HG02884 (cell line): Measurements from ENCODE around the gene WDR86.
A peak's percentile ranks its signal among the peaks of the same experiment; 100 is the strongest.

Experiments
- ATAC-seq: cut with Tn5 transposase; IDR thresholded peaks from one replicate; pipeline ENCODE4 v1.9.1; 2021; ENCODE audit warnings: mild to moderate bottlenecking, moderate library complexity; ENCODE audit not compliant: unreplicated experiment

Gene WDR86

DNA sequence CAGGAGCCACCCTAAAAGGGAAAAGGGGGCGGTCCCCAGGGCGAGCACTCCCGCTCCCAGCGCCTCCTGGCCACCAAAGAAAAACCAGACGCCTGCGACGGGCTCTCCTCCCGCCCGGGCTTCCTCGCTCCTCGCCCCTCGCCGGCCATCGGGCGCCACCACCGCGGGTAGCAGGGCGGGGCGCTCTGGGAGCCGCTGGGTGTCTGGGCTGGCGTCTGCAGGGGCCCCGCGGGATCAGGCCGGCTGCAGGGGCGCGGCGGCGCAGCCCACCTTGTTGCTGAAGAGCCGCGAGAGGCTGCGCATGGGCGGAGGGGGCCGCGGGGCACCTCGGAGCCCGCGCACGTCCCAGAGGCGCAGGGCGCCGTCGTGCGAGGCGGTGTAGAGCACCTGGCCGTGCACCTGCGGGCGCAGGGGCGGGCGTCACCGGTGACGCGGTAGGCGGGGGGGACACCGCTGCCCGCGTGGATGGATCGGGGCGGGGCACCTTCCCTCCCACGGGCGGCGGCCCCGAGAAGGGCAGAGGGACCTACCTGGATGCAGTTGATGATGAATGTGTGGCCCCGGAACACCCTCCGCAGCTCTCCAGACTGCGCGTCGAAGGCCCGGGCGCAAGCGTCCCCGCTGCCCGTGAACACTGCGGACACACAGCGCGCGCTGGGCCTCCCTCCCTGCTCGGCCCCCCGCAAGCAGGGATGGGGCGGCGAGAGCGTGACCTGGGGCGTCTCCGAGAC, 28.3 kb downstream of the WDR86 start:
- no peak for ATAC-seq

DNA sequence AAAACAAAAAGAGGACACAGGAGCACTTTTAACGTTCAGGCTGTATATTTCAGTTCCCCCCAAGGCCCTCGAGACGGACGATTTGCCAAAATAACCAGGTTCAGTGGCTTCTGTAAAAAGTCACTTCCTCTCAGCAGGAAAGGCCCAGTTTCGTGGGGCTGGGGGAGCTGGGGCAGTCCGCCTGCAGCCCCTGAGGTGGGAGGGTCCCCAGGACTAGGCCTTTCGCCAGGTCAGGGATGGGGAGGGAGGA, 28.8 kb downstream of the WDR86 start:
- ATAC-seq = no peak

DNA sequence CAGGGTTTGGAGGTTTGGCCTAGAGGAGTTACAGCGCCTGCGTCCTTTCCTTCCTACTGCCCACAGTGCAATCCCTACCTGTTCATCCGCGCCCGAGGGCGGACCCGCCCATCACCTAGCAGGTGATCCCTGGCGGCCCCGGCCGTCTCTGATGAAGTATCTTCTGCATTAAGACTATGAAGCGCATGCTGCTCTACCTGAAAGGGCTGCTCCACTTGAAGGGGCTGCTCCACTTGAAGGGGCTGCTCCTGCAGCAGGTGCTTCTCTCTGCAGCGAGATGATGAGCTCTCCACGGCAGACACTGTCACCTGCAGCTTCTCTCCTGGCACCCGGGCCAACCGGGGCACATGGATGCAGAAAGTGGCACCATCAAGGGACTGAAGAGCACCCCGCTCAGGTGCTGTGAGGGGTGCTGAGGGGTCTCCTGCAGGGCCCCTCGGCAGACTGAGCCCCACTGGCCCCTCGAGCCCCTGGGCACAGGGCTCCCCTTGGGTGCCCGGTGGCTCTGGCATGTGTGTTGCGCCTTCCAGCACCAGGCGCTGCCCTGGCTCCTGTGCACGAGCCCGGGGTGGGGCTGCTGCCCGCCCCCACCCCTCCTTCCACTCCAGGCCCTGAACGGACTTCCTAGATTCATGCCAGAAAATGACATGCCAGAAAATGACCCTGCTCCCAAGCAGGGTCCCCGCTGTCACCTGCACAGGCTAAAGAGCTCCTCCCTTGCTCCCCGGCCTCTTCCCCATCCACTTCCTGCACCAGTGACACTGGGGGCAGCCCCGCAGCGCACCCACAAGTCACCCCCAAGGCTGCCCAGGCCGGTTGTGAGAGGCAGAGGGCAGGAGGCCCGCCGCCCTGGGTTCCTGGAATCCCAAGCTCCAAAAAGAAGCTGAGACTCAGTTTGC, 29.4 kb downstream of the WDR86 start:
- ATAC-seq = no peak

- ATAC-seq = no peak
Observed at GRCh38 chr7:151379534-151380198, 30.2 kb downstream of the WDR86 start.

DNA sequence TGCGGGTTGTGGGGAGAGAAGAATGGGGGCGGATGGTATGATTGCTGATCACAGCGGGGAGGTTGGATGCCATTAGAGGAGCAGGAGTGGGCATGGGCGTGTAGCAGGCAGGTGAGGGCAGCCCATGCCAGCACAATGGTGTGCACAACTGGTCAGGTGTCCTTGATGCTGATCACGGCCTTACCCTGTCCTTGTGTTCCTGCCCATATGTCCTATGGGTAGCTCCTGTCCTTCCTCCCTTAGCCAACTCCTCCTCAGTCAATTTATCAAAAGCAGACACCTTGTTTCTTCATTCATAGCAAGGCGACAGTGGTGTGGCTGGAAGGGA, 30.7 kb downstream of the WDR86 start:
- ATAC-seq = no peak

GRCh38 chr7:151378496-151379192, 31.2 kb downstream of the WDR86 start:
- no peak for ATAC-seq

- ATAC-seq = no peak
Observed at GRCh38 chr7:151378011-151378410, 31.8 kb downstream of the WDR86 start.

GRCh38 chr7:151377406-151377805, 32.4 kb downstream of the WDR86 start:
- no peak for ATAC-seq

GRCh38 chr7:151376218-151376902, 33.5 kb downstream of the WDR86 start:
- ATAC-seq = no peak

DNA sequence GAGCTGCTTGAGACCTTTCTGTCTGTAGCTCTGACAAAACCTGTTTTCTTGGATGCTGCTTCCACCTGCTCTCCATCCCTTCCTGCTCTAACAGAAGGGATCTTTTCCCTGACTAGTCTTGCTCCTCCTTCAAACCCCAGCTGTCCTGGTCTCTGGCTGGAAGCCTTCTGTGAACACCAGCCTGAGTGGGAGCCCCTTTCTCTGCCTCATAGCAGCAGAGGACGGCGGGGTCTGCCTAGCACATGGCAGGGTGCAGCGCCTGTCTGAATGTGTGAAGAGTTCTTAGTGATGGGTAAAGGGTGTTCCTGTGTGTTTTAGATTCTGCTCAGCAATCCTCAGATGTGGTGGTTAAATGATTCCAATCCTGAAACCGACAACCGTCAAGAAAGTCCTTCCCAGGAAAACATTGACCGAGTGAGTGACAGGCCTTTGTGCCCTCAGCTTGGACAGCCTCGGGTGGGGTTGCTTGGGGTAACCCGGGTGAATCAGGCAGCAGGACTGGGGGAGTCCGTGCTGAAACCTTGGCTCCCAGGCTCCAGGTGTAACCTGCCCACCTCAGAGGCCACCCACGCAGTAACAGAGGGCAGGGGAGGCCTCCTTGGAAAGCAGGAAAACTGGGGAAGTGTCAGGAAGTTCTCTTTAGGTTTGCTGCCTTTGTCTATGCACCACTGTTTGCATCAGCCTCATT, 34.2 kb downstream of the WDR86 start:
- ATAC-seq = no peak

DNA sequence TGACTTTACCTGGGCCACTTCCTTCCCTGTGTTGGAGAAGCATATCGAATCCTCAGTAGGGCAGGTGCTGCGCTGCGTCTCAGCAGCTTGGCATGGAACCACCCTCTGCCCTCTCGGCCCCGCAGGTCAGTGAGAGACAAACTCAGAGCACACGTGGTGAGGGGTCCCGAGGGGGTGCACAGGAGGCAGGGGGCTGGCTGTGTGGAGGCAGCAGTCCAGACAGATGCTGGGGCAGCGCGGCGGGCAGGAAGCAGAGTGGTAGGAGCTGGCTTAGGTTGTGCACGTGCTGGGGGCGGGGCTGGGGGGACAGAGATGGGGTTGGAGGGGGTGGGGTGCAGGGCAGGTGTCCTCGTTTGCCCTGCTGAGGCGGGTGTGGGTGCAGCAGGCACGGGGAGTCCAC, 35.1 kb downstream of the WDR86 start:
- no peak for ATAC-seq

GRCh38 chr7:151374139-151374538, 35.7 kb downstream of the WDR86 start:
- ATAC-seq = no peak

DNA sequence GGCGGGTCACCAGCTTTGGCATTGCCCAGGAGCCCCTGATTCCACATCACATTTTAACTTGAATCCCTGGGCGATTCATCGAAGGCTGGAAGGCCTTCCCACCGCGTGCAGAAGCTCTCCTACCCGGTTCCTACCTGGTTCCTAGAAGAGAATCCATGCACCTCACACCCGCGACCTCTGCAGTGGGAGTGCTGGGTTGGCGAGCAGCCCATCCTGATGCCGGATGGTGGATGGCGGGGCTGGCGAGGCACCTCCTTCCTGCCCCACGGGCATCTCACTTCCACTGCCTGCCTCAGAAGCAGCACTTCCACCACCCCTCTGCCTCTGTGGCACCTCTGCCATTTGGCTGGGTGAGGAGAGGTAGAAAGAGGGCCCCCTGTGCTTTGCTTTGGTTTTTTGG, 36.2 kb downstream of the WDR86 start:
- ATAC-seq = no peak

DNA sequence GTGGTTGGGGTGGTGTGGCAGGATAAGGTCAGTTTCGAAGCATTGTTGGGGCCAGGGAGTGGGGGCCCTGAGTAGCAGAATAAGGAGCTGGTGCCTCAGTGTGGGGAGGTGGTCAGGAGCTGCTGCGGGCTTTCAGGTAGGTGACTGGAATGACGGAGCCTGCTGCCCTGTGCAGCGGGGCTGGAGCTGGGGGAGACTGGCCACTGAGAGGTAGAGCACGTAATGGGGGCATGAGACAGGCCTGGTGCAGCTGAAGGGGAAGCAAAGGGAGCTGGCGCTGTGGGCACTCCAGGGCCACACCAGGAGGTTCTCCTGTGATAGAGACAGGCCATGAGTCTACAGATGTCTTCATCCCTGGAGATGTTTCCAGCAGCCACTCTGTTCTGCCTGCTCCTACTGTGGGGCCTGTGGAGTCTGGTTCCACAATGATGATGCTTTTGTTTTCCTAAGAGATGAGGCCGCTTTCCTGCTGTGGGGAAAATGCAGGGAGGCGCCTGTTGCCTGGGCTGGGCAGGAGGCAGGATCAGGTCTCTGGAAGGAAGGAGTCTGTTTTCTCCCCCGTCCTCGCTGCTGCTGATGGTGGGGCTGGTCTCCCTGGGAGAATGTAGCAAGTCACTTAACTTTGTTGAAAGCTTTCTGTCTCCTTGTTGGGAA, 37.1 kb downstream of the WDR86 start:
- no peak for ATAC-seq

DNA sequence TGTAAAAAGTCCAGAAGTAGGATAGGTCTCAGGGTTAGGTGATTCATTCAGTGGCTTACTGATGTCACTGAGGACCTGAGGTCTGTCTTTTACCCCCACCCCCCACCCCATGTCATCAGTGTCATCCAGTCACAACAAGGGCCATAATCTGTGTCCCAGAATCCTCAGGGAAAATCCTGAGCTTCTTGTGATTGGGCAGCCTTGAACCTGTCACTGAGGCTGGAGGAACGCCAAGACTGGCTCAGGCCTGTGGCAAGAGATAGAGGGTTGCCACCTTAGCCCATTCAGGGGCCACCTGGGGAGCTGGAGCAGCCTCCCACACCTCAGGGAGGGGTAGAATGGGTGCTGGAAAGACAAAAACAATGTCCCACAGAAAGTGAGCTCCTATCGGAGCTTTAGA, 38.6 kb downstream of the WDR86 start:
- ATAC-seq = no peak

DNA sequence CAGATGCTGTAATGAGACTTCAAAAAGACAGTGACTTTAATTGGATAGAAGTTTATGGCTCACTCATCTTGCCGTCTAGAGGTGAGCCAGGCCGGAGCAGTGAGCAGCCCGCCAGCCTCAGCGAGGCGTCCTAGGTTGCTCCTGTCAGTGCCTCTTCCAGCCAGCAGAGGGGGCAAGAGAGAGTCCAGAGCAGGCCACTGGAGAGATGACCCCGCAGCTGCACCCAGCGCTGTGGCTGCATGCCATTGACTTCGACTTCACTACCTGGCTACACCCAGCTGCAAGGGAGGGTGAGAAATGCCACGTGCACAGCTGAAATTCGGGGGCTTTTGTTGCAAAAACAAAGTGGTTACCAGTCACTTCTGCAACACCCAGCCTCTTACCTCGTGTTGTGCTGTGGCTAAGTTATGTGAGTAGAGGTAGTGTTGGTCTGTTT, 41.7 kb downstream of the WDR86 start:
- ATAC-seq = peak; percentile 89

- no peak for ATAC-seq
Observed at GRCh38 chr7:151367284-151367683, 42.6 kb downstream of the WDR86 start.

DNA sequence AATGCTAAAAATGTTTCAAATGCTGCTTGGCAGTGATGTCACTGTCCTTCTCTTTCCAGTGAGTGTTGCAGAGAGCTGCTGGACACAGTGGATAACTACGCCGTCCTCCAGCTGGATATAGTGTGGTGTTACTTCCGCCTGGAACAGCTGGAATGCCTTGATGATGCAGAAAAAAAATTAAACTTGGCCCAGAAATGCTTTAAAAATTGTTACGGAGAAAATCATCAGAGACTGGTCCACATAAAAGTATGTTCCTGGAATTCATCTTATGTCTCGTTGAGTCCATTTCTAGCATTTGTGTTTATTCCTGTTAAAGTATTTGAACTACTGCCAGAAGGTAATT, 43.0 kb downstream of the WDR86 start:
- no peak for ATAC-seq

DNA sequence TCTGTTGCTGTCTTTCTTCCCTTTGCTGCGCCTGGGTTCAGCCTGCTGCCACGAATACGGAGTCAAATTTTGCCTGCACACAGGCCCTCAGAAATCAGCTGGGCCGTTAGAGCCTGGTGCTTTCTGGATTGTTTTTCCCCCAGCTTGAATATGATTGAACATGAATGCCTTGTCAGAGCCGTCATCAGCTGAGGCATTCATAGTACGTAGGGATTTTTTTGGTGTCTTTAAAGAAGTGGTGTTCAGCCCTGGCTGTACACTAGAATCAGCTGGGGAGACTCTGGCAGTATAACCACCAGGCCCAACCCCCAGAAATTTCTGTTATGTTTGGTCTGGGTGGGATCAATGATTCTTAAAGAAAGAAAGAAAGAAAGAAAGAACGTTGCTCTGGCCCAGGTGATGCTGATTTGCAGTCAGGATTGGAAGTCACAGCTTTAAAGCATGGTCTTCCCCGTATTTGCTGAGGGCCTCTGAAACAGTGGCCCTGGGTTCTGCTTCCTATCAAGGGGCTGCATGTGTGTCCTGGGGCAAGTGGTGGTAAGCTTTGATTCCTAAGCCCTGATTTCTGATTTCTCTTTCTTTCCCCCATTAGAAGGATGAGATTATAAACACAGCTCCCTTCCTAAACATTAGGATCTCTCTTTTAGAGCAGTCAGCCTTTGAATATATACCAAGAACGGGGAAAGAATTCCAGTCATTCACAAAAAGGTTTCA, 43.5 kb downstream of the WDR86 start:
- no peak for ATAC-seq
